HepG2 (cell line): ENCODE results near the gene IRX4.

Experiments used
- BORCS8-MEF2B ChIP-seq: sonication (generic); formaldehyde crosslinking; IDR thresholded peaks from 2 replicates; pipeline ENCODE4 v1.8.0; 2022; ENCODE audit warnings: mild to moderate bottlenecking, missing genetic modification reagents
- BRF2 ChIP-seq: sonication (generic); formaldehyde crosslinking; IDR thresholded peaks from 2 replicates; pipeline ENCODE4 v1.8.1; 2022; ENCODE audit warnings: mild to moderate bottlenecking, missing genetic modification reagents
- CTCF ChIP-seq: sonication (generic); formaldehyde crosslinking; IDR thresholded peaks from 2 replicates; pipeline ENCODE4 v1.5.0; 2020; ENCODE audit warnings: mild to moderate bottlenecking, missing genetic modification reagents, moderate library complexity
- KMT2A ChIP-seq: sonication (generic); formaldehyde crosslinking; IDR thresholded peaks from 2 replicates; pipeline ENCODE4 v1.4.0; 2020; ENCODE audit warnings: missing genetic modification reagents
- LBX2 ChIP-seq: sonication (generic); formaldehyde crosslinking; IDR thresholded peaks from 2 replicates; pipeline ENCODE4 v1.5.0; 2020; ENCODE audit warnings: missing genetic modification reagents, mild to moderate bottlenecking, borderline replicate concordance
- NFATC3 ChIP-seq: sonication (generic); formaldehyde crosslinking; IDR thresholded peaks from 2 replicates; pipeline ENCODE4 v1.5.1; 2020; ENCODE audit warnings: mild to moderate bottlenecking, missing genetic modification reagents
- POLR2A ChIP-seq, 2 experiments: IDR thresholded peaks; 2 replicates each; pipeline ENCODE4 v1.6.1; 2011; ENCODE audit warnings: low read depth in 2 of 2, low read length in 2 of 2, mild to moderate bottlenecking in 1 of 2, moderate library complexity in 1 of 2; ENCODE audit not compliant: insufficient read depth in 1 of 2
- POLR2AphosphoS5 ChIP-seq: IDR thresholded peaks from 2 replicates; pipeline ENCODE4 v1.6.1; 2012; ENCODE audit warnings: low read depth, low read length
- STAG1 ChIP-seq: sonication (generic); formaldehyde crosslinking; IDR thresholded peaks from 2 replicates; pipeline ENCODE4 v1.4.0; 2020; ENCODE audit warnings: missing genetic modification reagents
- ZFP36 ChIP-seq: fragments of 150-350 bp; IDR thresholded peaks from 2 replicates; pipeline ENCODE4 v1.6.1; 2018; ENCODE audit warnings: borderline replicate concordance, low read length, low read depth; ENCODE audit not compliant: partially characterized antibody
- ZNF33A ChIP-seq: sonication (generic); formaldehyde crosslinking; IDR thresholded peaks from 2 replicates; pipeline ENCODE4 v1.5.1; 2020; ENCODE audit warnings: missing genetic modification reagents, mild to moderate bottlenecking, moderate library complexity, borderline replicate concordance
- ZNF343 ChIP-seq: sonication (generic); formaldehyde crosslinking; IDR thresholded peaks from 2 replicates; pipeline ENCODE4 v1.4.0; 2020; ENCODE audit warnings: mild to moderate bottlenecking, missing genetic modification reagents
- ZNF441 ChIP-seq: sonication (generic); formaldehyde crosslinking; IDR thresholded peaks from 2 replicates; pipeline ENCODE4 v1.7.0; 2021; ENCODE audit warnings: missing genetic modification reagents, borderline replicate concordance

- TF ChIP-seq ZNF343 (CRISPR knock-in tag) (no peak), POLR2AphosphoS5 (no peak), BORCS8-MEF2B (no peak), LBX2 (CRISPR knock-in tag) (no peak), KMT2A (CRISPR knock-in tag) (no peak), ZNF441 (CRISPR knock-in tag) (no peak), CTCF (CRISPR knock-in tag) (no peak), ZNF33A (CRISPR knock-in tag) (no peak), BRF2 (CRISPR knock-in tag) (no peak), ZFP36 (no peak), NFATC3 (CRISPR knock-in tag) (no peak), POLR2A (IDR thresholded peaks at IDR 0.05; ENCODE audit: insufficient read depth in 1 of 2, low read depth in 2 of 2, low read length in 2 of 2) (no peak), STAG1 (CRISPR knock-in tag) (no peak)
These were observed 19.3 kb upstream of the IRX4 start for GRCh38 chr5:1901983-1902382.
